Subcutaneous adipose tissue (tissue), 4 donors: ENCODE measurements around the gene SOCS2. TPM values are rescaled to one million over a fixed set of nuclear protein-coding genes. Genes with fewer than 3 reads are reported as not detected.

Source experiments
- CTCF ChIP-seq: fragments of 450-650 bp; IDR thresholded peaks from one replicate; pipeline ENCODE4 v1.5.1; 2016; ENCODE audit warnings: low read depth, mild to moderate bottlenecking, control low read depth, antibody characterized with exemption, moderate library complexity
- total RNA-seq, 4 donors: library from RNA; depleted of rRNA; stranded (reverse); fragments of >200 nt; gene quantifications; one replicate each; pipeline ENCODE4 v1.1.0, GENCODE V29; 2016

The SOCS2 gene
- 10 to 100 TPM; 21.8 to 68.9 (median 42.7) TPM for total RNA-seq

- no peak for TF ChIP-seq CTCF
Observed at GRCh38 chr12:93571925-93572711, at the start of gene SOCS2. Gene SOCS2 (plus strand): TSS chr12:93572675. CDS start chr12:93572898, 223 bp downstream.

GRCh38 chr12:93524386-93525133 is 47.9 kb upstream of the SOCS2 start:
- TF ChIP-seq CTCF = no peak

GRCh38 chr12:93526786-93527428 is 45.6 kb upstream of the SOCS2 start:
- TF ChIP-seq CTCF = no peak

GRCh38 chr12:93530358-93530757 is 42.1 kb upstream of the SOCS2 start:
- TF ChIP-seq CTCF = no peak

GRCh38 chr12:93533310-93533709 is 39.2 kb upstream of the SOCS2 start:
- no peak for TF ChIP-seq CTCF

GRCh38 chr12:93536111-93536765 is 36.2 kb upstream of the SOCS2 start:
- TF ChIP-seq CTCF = no peak
